Transverse colon (tissue), 4 donors: ENCODE data around the gene TMEM150C. TPM values are rescaled to one million over a fixed set of nuclear protein-coding genes. Genes with fewer than 3 reads are reported as not detected.

Experiments used
- DNase-seq: peaks from one replicate; pipeline ENCODE4 v3.0.0-alpha.2; 2019
- H3K27ac ChIP-seq, 4 donors: fragments of 200-600 bp; sonication (generic); 2 replicates each; pipeline ENCODE4 v1.5.1; 2016 to 2018; ENCODE audit warnings: inconsistent platforms in 4 of 4
- H3K27me3 ChIP-seq: fragments of 200-600 bp; sonication (generic); 2 replicates; pipeline ENCODE4 v1.5.1; 2017; ENCODE audit warnings: inconsistent platforms
- H3K36me3 ChIP-seq, 4 donors: fragments of 200-600 bp; sonication (generic); 2 replicates each; pipeline ENCODE4 v1.5.1; 2017 to 2019; ENCODE audit warnings: inconsistent platforms in 4 of 4
- H3K4me1 ChIP-seq, 4 donors: fragments of 200-600 bp; sonication (generic); 2 replicates each; pipeline ENCODE4 v1.5.1; 2017 to 2020; ENCODE audit warnings: inconsistent platforms in 4 of 4
- H3K4me3 ChIP-seq, 4 donors: fragments of 200-600 bp; sonication (generic); 1 replicate in 1 of 4; 2 replicates in 3 of 4; pipeline versions ENCODE4 v1.5.1 to v1.6.1; 2017 to 2019; ENCODE audit warnings: inconsistent platforms in 4 of 4
- H3K9me3 ChIP-seq, 2 donors: fragments of 200-600 bp; sonication (generic); 2 replicates each; pipeline ENCODE4 v1.5.1; 2017 to 2019; ENCODE audit warnings: inconsistent platforms in 2 of 2
- CTCF ChIP-seq, 5 experiments: fragments of 200-600 bp in 3 of 5; fragments of 450-650 bp in 2 of 5; sonication (generic) in 3 of 5; IDR thresholded peaks; 1 replicate in 2 of 5; 2 replicates in 3 of 5; pipeline ENCODE4 v1.5.1; 2016 to 2017; ENCODE audit warnings: antibody characterized with exemption in 5 of 5, inconsistent platforms in 3 of 5, mild to moderate bottlenecking in 2 of 5, moderate library complexity in 1 of 5
- EP300 ChIP-seq: sonication (generic); formaldehyde crosslinking; IDR thresholded peaks from one replicate; pipeline ENCODE4 v1.6.1; 2017; ENCODE audit warnings: antibody characterized with exemption, low read depth
- POLR2A ChIP-seq: fragments of 450-650 bp; IDR thresholded peaks from one replicate; pipeline ENCODE4 v1.6.1; 2016; ENCODE audit warnings: antibody characterized with exemption, mild to moderate bottlenecking, moderate library complexity
- POLR2AphosphoS5 ChIP-seq, 3 donors: sonication (generic); formaldehyde crosslinking; IDR thresholded peaks; one replicate each; pipeline ENCODE4 v1.6.1; 2016; ENCODE audit warnings: antibody characterized with exemption in 3 of 3
- WGBS, 2 donors: methylation state at CpG; one replicate each; pipeline ENCODE4 v1.1.5; 2018; ENCODE audit warnings: low coverage in 1 of 2; 5-methylcytosine and 5-hydroxymethylcytosine counted together
- in situ Hi-C, 4 donors: fragments of 200-750 bp; cut with MboI; loops; one replicate each; pipeline versions ENCODE4 v1.15.0 to v1.15.1; 2017; ENCODE audit warnings: low sequenced_read_pairs in 3 of 4, low pct_ligation_motif_present in 1 of 4, low pct_unique_long_range_greater_than_20kb in 1 of 4
- intact Hi-C: fragments of 100-400 bp; cut with DNase I; formaldehyde crosslinking; loops from one replicate; pipeline ENCODE4 v1.15.1; 2023; ENCODE audit warnings: low total_unique reads
- total RNA-seq, 4 donors: library from RNA; depleted of rRNA; stranded (reverse); fragments of >200 nt; gene quantifications; one replicate each; pipeline ENCODE4 v1.1.0, GENCODE V29; 2016

TMEM150C gene
- total RNA-seq, 4 donors from 2014 or later: 0.37 to 6.6 (median 5.9) TPM; not detected in 1

DNA sequence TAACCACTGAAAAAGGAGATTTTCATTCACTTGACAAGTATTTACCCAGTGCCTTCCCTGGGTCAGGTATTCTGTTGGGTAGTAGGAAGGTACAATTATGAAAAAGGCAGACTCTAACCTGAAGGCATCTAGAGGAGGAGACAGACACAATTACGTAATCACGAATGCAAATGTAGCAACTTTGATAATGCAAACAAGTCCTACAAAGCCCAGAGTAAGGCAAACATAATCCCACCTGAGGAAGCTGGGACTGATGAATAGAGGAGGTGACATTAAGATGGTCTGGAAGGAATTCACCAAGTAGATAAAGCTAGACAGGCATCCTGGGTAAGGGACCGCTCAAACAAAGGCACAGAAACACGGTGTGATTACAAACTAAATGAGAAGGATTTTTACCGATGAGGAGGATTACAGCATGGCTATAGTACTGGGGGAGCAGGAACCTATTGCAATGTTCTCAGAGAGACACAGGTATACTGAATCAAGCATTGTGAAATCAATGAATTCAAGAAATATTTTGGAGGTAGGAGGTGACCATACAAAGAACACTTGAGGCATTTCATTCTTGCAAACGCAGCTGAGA is 37.1 kb downstream of the TMEM150C start:
- WGBS, 2 donors: 78 to 82% methylated on average over 6 of the region's 6 CpGs
- Histone ChIP-seq H3K9me3 (no peaks in the 10 kb centered on the region), H3K27me3 (no peaks in the 10 kb centered on the region), H3K36me3 (no peaks in the 10 kb centered on the region), H3K4me3 (no peak overlapping the region), H3K4me1 (no peaks in the 10 kb centered on the region), H3K27ac (no peak overlapping the region)
- intact Hi-C loops (no loop called here), in situ Hi-C loops (no loop called here)
- no peak for TF ChIP-seq EP300
- no peak for TF ChIP-seq POLR2A
- TF ChIP-seq CTCF (IDR thresholded peaks at IDR 0.05): no peak
- no peak for TF ChIP-seq POLR2AphosphoS5 (IDR thresholded peaks at IDR 0.05)
- no peak for DNase-seq

GRCh38 chr4:82523179-82523578 is 38.6 kb downstream of the TMEM150C start:
- WGBS, 2 donors: 80 to 91% methylated on average over 8 to 9 of the region's 9 CpGs
- Histone ChIP-seq H3K9me3 (no peaks in the 10 kb centered on the region), H3K27ac (no peak overlapping the region), H3K4me3 (no peak overlapping the region), H3K4me1 (no peaks in the 10 kb centered on the region), H3K36me3 (no peaks in the 10 kb centered on the region), H3K27me3 (no peaks in the 10 kb centered on the region)
- TF ChIP-seq CTCF (IDR thresholded peaks at IDR 0.05) (no peak), EP300 (no peak)
- intact Hi-C loops (no loop called here), in situ Hi-C loops (no loop called here)
- no peak for DNase-seq

GRCh38 chr4:82522472-82522871 is 39.3 kb downstream of the TMEM150C start:
- no peaks in the 10 kb centered on the region for H3K9me3 ChIP-seq
- no peak overlapping the region for H3K27ac ChIP-seq
- in situ Hi-C loops (no loop called here), intact Hi-C loops (no loop called here)
- no peak overlapping the region for H3K4me3 ChIP-seq
- TF ChIP-seq EP300: no peak
- TF ChIP-seq CTCF (IDR thresholded peaks at IDR 0.05): no peak
- TF ChIP-seq POLR2AphosphoS5 (IDR thresholded peaks at IDR 0.05): no peak
- TF ChIP-seq POLR2A: no peak
- no peaks in the 10 kb centered on the region for H3K4me1 ChIP-seq
- no peaks in the 10 kb centered on the region for H3K27me3 ChIP-seq
- no peak for DNase-seq
- 91 to 92% methylated on average over 4 of the region's 4 CpGs for WGBS, 2 donors
- H3K36me3 ChIP-seq: no peaks in the 10 kb centered on the region

DNA sequence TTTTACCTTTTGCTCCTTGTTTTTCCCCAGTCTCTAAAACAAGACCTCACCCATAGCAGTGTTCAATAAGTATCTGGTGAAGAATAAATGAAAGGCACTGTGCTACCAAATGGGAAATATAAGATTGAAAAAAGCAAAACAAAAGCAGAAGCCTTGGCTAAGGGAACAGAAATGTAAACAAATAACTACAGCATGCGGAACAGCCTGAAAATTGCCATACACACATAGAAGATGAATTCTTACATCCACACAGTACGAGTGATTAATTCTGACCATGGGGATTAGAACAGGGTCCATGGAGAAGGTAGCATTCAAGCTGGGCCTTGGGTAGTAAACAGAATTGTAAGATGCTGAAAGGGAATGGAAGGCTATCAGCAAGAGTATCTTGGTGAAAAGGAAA is 40.5 kb downstream of the TMEM150C start:
- no peaks in the 10 kb centered on the region for H3K4me1 ChIP-seq
- no peaks in the 10 kb centered on the region for H3K36me3 ChIP-seq
- in situ Hi-C loops: no loop called here
- H3K27ac ChIP-seq: no peak overlapping the region
- 43 to 75% methylated on average over 2 of the region's 2 CpGs for WGBS, 2 donors
- intact Hi-C loops: no loop called here
- no peaks in the 10 kb centered on the region for H3K27me3 ChIP-seq
- TF ChIP-seq CTCF (IDR thresholded peaks at IDR 0.05) (no peak), POLR2A (no peak), EP300 (no peak), POLR2AphosphoS5 (IDR thresholded peaks at IDR 0.05) (no peak)
- H3K4me3 ChIP-seq: no peak overlapping the region
- no peaks in the 10 kb centered on the region for H3K9me3 ChIP-seq
- no peak for DNase-seq
